Hematopoietic multipotent progenitor cell treated with erythropoietin and hydrocortisone succinate and interleukin-3 and kit ligand, for 6 days (in vitro differentiated cells): ENCODE data around the gene BPI.
"Not testable (repeated sequence)": the region's sequence is repeated elsewhere in the genome, so short reads cannot be mapped to it uniquely, and the experiment has no call there.

ENCODE experiments used
- DNase-seq: peaks from one replicate; pipeline ENCODE4 v3.0.0-alpha.2; 2015

BPI gene

GRCh38 chr20:38338849-38339520, 35.0 kb downstream of the BPI start:
- peak; percentile 30 for DNase-seq

GRCh38 chr20:38339521-38339896, 35.6 kb downstream of the BPI start:
- DNase-seq = not testable (repeated sequence)

DNA sequence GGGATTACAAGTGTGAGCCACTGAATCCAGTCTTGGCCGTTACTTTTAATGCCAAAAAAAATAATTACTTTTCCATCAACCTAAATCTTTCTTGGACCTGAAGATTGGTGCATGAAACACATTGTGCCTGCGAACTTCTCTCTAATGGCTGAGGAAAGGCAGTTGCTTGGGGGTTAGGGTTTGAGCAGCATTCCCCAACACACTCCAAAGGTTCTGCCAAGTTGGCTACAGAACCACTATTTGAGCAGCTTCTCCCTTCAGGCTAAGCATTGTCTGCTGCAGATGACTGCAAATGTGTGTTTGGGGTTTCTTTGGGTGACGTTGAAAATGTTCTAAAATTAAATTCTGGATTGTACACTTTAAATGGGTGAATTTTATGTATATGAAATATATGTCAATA, 36.0 kb downstream of the BPI start:
- no peak for DNase-seq

DNA sequence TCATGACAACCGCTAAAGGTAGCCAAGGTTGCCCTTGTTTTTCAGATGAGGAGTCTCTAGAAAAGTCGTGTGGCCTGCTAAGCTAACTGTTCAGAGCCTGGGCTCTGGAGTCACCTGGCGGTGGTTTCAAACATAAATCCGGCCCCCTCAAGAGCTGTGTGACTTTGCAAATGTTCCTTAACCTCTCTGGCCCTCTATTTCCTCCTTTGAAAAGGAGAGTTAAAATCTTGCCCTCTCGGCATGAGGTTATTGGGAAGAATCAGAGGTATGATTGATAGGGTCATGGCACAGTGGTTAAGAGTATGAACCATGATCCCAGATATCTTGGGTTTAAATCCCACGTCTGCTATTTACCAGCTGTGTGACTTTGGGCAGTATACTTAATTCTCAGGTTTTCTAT, 36.7 kb downstream of the BPI start:
- no peak for DNase-seq

- no peak for DNase-seq
These were observed 38.3 kb downstream of the BPI start for GRCh38 chr20:38342216-38342615.

DNA sequence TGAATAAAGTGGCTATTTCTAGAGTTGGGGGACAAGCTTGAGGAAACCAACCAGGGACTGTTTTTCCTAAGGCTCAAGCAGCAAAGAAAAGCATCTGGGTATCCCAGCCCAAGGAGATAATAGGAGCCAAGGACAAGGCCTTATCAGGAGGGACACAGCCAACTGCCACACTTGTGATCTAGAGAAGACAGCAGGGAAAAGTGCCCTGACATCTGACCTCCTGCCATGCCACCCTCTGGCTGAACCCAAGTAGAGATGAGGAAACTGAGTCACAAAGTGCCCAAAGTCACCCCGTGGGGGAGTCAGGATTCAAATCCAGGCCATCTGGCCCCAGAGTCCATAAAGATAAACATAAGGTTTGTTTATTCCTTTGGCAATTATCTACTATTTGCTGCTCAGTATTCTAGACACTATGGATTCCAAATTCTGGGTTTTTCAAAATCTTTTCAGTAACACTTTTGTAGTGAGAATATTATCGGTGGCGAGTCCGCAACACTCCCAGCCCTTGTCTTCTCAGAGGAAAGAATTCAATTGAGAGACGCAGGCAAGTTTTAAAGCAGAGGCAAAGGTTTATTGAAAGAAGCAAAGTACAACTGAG, 38.9 kb downstream of the BPI start:
- peak; percentile 77 for DNase-seq

DNA sequence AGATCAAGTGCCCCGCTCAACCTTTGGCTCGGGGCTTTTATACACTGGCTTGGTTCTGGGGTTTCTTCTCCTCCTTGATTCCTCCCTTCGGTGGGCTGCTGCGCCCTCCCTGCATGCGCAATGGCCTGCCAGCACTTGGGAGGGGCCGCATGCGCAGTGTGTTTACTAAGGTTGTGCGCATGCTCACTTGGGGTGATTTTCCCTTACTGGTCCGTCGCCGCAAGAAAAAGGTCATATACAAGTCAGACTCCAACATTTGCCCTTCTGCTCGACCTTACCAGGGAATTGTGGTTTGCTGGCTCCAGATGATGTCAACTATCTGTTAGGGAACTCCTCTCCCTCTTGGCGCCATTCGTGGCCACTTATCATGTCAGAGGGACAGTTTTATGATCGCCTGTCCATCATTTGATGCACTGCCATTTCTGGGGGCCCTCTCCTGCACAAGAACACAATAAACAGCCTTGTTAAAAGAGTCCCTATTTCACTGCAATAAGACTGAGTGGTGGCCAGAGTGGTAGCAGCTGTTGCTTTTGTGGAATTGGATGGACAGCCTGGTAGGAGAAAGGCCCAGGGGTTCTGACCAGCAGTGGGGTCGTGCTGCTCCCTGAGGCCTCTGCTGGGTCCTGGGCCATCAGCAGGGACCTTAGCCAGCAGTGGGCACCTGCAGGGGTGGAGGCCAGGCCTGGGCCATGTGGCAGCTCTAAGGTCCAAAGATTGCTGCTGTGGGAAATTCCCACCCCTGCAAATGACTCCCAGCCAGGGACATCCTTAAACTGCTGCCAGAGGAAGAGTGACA, 39.6 kb downstream of the BPI start:
- peak; percentile 46 for DNase-seq

GRCh38 chr20:38344107-38344701, 40.2 kb downstream of the BPI start:
- no peak for DNase-seq

DNA sequence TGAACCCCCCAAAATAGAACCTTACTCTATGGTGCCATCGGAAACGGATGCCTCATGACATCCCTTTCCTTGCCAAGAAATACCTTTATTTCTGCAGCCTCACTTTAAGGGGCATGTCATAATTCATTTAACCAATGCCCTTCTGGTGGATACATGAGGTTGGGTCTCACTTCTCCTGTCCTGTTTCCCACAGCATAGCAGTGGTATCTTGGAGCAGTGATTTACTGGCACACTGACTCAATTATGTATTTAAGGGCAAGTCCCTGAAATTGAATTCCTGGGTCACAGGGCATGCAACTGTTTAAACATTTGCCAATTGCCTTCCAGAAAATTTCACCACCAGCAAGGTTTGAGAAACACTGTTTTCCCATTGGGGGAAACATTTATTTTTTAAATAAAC, 41.7 kb downstream of the BPI start:
- DNase-seq = no peak

DNA sequence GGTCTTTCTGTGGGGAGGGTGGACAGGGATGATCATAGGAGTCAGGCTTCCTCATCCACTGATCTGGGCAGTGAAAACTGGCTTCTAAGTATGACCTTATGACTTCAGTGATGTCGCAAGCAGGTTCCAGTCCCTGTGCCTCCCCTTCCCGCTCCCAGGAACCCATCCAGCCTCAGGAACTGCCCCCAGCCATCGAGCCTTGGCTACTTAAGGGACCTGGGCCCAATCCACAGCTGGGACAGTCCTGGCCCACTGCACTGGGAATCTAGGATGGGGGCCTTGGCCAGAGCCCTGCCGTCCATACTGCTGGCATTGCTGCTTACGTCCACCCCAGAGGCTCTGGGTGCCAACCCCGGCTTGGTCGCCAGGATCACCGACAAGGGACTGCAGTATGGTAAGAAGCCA, 42.3 kb downstream of the BPI start, which contains the start of gene LBP:
Gene LBP (plus strand): TSS at position 236 of the 405 bp plus-strand sequence. CDS start 35 bp downstream, at position 271.
- DNase-seq = no peak

DNA sequence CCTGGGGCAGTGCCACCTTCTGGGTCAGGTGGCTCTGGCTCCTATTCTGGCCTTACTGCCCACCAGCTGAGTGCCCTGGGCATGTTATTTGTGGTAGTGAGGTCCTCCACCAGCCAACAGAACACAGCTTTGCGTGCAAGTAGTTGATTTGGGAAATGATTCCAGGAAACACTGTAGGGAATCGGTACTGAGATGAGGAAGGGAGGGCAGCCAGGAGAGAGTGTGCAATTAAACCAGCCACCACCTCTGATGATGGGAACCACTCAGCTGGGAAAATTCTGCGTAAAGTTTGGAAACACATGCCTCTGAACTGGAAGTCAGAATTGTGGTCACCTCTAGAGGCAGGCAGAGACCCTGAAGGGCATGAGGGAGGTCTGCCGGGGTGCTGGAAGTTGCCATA, 42.8 kb downstream of the BPI start:
- no peak for DNase-seq

DNA sequence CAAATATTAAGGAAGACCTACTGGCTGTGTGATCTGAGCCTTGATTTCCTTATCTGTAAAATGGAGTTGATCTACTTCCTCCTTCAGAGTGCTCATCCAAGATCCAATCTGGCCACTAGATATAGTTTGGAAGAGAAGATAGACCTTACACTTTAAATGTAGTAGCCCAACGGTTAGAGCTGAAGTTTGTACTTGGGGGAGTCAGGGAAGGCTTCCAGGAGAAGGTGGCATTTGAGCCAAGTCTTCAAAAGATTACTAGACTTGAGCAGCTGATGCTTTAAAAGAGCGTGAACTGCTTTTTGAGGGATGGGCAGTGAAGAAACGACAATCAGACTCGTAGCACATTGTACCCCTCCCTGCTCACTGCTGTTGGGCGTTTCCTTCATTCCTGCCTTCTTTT, 45.9 kb downstream of the BPI start:
- DNase-seq = no peak

GRCh38 chr20:38350879-38351775, 47.2 kb downstream of the BPI start:
- DNase-seq = no peak

GRCh38 chr20:38353316-38353715, 49.4 kb downstream of the BPI start:
- no peak for DNase-seq

DNA sequence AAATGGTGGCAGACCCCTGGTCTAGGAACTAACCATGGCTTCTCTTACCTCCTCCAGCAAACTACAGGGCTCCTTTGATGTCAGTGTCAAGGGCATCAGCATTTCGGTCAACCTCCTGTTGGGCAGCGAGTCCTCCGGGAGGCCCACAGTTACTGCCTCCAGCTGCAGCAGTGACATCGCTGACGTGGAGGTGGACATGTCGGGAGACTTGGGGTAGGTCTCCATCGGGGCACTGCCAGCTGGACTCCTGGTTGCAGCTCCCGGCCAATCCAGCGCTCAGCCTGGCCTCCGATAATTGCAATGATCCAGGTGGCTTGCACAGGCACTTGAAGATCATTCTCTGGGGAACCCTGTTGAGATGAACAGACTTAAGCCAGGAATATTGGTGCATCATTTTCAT, 50.3 kb downstream of the BPI start:
- DNase-seq = no peak

DNA sequence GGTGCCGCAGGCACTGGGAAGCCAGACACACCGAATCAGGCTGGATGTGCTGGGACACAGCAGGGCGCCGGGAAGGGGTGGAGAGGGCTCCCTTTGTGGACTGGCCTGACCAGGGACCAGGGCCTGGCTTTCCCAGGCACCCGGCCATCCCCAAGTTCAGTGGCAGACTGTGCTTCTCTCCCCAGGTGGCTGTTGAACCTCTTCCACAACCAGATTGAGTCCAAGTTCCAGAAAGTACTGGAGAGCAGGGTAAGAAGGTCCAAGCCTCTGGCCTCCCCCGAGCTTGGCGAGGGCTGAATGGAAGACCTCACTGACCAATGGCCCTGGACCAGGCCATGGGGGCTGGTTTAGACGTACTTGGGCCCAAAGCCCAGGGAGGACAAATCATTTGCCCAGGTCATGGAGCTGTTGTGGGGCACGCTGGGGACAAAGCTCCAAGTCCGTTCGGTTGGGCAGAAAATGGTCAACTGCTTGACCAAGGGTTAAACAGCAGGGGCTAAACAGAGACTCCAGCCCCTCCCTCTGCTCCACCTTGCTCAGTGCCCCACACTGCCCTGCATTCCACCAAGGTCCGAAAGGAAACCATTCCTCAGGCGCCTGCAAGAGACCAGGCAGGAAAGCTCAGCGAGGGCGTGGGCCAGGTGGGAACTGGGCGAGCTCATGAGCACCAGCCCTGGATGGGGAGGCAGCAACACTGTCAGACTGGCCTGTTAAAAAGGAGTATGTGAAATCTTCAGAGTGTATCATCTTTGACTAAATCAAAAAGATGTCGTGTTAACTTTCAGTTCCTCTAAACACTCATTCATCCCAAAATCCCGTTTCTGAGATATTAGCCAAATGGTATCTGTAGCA, 51.4 kb downstream of the BPI start:
- DNase-seq = no peak

- peak; percentile 84 for DNase-seq
These were observed 53.8 kb downstream of the BPI start for GRCh38 chr20:38357653-38358207.

DNA sequence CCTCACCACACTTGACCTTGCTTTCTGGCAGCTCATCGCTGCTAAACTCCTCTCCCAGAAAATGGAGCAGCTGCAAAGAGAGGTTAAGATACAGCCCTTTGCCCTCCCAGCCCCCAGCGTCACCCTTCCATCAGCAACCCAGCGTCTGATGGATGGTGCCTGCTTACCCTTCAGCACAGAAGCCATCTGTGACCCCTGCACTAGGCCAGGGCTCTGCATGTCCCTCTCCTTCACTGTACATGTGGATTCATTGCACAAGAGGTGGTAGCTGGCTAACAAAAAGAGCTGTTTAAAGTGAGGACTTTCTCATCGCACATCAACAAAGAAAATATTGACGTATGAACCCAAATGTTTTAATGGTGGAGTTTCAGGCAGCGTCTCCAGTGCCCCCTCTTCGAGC, 54.6 kb downstream of the BPI start:
- no peak for DNase-seq

DNA sequence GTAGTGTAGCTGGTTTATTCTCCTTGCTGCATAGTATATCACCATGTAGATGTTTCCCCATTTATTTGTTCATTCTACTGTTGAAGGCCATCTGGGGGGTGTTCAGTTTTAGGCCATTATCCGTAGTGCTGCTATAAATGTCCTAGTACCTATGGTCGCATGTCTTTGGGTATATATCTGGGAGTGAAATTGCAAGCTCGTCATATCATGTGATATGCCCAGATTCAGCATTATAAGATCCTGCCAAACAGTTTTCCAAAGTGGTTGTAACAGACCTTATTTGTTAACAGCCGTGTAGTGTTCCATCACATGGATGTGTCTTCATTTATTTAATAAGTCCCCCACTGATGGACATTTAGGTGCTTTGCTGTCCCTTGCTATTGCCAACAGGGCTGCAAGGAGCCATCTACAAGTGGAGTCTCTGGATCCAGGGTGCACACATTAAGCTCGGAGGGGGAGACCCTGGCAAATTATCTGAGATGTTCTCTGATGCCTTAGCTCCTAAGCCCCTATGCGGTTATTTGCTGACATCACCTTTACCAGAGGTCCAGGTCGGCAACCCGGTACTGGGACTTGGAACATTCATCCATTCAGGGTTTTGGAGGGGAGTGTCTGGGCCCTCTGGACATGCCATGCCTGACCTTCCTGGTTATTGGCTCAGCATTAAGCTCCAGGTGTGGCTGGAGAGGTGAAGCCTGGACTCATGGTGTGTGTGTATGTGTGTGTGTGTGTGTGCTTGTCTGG, 59.2 kb downstream of the BPI start:
- no peak for DNase-seq

- peak; percentile 53 for DNase-seq
These were observed 65.4 kb downstream of the BPI start for GRCh38 chr20:38369389-38369788.

- no peak for DNase-seq
These were observed 68.8 kb downstream of the BPI start for GRCh38 chr20:38372806-38373205.
